HG03460 (cell line): ENCODE measurements around the gene RBMS3.

Experiments used
- ATAC-seq: cut with Tn5 transposase; IDR thresholded peaks from one replicate; pipeline ENCODE4 v1.9.1; 2021; ENCODE audit not compliant: unreplicated experiment

RBMS3 gene

DNA sequence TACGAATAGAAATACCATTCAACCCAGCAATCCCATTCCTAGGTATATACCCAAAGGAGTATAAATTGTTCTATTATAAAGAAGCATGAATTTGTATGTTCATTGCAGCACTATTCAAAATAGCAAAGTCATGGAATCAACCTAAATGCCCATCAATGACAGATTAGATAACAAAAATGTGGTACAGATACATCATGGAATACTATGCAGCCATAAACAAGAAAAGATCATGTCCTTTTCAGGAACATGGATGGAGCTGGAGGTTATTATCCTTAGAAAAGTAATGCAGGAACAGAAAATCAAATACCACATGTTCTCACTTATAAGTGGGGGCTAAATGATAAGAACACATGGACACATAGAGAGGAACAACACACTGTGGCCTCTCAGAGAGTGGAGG, 571.9 kb downstream of the RBMS3 start:
- no peak for ATAC-seq

DNA sequence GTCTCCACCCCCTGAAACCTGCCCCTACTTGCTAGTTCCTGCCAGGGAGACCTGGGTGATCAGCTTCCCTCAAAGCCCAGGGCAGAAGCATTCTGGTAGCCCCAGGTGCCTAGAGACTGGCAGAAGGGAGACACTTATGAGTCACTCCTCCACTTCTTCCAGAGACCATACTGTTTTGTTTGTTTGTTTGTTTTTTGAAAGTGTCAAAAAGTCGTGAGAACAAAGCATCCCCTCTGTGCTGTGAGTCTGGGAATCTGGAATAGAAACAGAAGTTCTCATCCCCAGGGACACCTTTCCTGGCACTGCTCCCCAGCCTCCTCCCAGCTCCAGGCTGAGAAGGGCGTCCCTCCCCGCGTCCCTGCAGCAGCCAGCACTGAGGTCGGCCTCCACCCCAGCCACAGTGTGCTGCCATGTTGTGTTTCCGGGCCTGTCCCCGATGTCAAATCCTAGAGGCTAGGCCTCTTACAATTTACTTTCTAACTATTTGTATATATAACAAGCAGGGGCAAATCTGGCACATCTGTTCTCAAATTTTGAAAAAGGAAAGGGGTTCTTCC, 573.0 kb downstream of the RBMS3 start:
- no peak for ATAC-seq

DNA sequence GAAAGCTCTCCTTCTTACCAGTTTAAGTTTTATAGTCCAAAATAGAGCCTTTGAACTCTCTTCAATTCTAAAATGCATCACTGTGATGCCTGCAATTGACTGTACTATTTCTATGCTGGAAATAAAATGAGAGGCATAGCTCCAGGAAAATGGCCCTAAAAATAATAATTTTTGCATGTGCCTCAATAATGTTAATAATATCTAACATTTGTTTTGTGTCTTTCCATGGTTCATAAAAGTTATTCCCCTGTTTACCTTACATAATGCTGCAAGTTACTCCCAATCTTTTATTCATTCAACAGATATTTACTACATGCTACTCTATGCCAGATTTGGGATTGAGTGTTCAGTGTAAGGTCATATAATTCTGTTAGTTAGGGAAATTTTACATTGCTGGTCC, 574.0 kb downstream of the RBMS3 start:
- no peak for ATAC-seq

DNA sequence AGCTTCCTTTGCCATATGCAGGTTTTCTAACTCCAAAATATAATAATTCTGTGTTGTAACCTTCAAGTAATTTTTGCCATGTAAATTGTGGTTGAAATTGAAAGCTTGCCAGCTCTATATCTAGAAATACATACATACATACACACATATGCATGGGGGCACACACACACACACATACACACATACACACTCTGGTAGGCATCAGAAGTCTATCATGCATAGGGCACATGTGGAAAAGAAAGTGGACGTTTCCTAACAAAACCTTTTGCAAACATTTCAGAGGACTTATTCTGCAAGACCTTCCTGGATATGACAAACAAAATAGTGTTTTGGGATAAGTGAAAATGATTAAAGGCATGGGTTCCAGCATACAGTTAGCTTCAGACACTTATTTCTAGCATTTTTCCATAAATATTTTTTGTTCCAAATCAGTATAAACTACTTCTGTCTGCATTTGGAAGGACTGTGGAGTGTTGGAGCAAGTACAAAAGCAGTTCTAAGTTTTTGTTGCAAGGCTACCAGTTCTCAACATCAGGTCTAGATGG, 578.9 kb downstream of the RBMS3 start:
- no peak for ATAC-seq

DNA sequence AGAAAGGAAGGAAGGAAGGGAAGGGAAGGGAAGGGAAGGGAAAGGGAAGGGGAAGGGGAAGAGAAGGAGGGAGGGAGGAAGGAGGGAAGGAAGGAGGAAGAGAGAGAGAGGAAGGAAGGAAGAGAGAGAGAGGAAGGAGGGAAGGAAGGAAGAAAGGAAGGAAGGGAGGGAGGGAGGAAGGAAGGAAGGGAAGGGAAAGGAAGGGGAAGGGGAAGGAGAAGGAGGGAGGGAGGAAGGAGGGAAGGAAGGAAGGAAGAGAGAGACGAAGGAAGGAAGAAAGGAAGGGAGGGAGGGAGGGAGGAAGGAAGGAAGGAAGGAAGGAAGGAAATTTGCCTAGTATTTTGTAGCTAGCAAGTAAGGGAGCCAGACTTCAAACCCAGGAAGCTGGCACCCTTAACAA, 583.9 kb downstream of the RBMS3 start:
- ATAC-seq = no peak

DNA sequence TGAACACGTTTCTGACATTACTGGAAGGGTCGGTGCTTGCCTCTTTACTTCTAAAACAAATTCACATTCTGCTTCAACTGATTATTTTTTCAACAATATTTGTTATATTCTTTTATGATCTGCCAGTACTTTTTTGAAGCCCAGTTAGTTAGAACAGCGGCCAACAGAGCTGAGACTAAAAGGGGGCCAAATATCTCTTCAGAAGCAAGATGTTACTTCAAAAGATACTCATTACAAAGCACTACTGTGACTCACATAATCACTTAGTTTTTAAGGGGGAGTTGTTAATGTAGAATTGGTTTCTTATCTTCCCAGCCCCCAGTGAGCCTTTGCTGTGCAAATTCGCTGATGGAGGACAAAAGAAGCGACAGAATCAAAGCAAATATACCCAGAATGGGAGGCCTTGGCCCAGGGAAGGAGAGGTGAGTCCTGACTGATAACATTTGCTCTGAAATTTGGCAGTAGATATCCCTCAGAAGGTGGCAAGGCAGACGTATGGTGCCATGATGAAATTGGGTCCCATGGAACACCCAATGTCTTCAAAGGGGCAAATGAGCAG, 587.8 kb downstream of the RBMS3 start:
- no peak for ATAC-seq

DNA sequence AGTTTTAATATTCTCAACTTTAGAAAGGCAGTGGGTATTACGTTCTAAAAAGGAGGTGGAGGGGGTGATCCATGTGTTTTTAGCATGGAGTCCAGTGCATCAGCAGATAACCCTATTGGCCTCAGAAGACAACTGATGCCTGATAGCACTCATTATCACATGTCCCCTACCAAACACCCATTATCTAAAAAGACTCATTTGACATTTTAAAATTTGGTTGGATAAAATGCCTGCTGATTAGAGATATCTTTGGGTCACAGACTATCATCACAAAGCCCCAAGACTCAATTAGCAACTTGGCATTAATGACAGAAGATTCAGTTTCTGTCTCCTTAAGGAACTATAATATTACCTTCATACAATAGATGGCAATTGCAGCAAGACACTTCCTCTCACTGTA, 589.3 kb downstream of the RBMS3 start:
- no peak for ATAC-seq

DNA sequence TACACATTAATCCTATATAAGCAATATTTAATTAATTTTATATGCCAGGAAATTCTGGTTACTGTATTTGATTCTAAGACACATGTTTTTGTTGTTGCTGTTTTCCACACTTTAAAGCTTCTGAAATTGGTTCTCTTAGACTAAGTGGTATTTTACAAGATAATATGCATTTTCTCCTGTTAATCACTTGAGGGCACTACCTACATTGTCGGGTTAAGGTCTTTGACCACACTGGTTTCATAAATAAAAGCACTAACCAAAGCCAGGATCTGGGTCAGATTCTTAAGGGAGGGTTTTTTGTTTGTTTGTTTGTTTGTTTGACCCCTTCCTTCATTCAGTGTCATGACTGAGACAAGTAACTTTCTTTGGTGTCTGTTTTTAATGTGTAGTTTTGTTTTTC, 590.2 kb downstream of the RBMS3 start:
- no peak for ATAC-seq

DNA sequence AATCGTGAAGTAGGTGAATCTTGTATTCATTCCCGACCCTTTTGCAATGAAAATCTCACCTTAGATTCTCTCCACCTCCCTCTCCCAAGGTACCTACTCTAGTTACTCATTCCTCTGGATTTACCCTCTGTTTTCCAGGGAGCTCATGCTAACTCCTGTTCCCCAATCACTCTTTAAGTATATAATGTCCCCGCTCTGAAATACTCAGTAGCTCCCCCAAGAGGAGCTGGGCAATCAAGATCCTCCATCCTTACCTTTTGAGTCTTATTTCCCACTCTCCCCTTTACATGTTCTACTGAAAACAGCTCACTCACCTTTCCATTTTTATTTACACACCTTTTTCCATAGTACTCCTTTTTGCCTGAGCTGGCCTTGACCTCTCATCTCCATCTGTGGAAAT, 599.9 kb downstream of the RBMS3 start:
- no peak for ATAC-seq

DNA sequence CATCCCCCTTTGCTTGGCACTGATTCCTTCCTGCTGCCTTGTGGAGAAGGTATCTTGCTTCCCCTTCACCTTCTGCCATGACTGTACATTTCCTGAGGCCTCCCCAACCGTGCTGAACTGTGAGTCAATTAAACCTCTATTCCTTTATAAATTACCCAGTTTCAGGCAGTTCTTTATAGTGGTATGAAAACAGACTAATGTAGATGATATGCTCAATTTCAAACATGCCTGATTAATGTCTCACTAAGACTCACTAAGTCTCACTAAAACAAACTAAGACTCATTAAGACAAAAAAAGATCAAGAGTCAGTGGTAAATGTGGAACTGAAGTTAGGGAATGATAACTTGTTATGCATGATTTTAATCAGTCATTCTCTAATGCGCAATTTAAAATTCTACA, 606.6 kb downstream of the RBMS3 start:
- no peak for ATAC-seq

DNA sequence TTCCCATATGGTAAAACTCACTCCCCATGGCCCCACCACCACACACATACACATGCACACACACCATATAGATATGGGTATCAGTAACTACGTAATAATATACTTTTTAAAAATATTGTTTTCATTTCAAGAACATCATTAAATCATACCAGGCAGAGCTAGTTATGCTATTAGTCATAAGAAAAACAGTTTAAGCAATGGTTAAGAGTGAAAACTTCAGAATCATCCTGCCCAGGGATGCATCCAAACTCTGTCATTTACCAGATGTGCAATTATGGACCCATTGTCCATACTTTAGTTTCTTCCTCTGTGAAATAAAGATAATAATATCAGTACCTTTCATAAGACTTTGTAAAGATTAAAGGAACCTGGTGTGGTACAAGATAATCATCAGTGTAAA, 608.3 kb downstream of the RBMS3 start:
- ATAC-seq = no peak

DNA sequence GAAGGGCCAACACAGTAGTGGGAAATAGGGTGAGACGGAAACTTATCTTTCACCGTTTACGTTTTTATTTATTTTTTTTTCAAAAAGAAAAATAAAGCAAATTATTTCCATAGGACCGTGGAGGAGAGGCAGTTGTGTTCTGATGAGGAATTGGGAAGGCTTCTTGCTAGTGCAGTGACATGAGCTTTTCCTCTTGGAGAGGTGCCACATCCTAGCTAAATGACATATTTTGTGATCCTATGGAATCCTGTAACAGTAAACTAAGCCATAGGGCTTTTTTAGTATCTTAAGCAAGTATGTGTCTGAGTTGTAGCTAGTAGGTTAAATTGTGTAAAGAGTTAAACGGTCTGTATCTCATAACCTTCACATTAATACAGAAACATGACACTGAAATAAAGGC, 609.9 kb downstream of the RBMS3 start:
- no peak for ATAC-seq

DNA sequence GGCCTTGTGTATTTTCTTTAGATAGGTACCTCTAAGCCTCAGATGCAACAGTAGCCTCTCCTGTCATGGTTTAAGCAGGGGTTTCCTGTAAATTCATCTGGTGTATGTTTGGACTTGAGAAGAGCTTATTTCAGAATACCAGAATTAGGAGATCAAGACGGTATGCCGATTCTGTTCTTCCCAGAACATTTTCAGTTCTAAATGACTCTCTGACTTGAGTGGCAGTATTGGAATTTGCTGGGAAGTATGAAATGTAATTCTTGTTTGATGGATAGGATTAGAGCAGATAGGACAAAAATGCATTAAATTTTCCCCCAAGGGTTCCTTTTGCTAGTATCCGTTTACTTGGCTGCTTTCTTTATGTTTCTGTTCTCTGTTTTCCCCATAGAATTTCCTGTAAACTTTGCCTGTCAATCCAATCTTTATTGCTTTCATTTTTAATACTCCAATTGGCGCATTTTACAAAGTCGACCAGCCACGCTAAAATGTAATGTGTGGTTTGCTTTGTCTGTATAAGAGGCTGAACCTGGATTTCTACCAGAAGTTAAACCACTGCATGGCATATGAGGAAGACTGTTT, 612.2 kb downstream of the RBMS3 start:
- no peak for ATAC-seq

DNA sequence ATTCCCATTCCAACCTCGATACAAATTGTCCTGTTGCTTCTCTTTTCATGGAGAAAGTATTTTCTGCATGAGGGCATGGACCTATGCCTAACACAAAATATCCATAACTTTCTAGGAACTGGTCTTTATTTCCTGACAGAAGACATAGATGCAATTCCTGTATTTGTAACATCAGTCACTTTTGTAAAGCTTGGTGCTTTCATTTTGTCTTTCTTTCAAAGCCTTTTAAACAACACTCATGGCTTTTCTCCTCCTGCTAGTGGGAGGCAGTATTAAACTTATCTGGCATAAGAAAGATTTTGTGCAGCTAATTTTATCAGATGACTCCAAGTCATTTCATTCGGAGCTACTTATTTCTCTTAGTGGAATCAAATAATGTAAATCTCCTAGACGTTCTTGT, 616.0 kb downstream of the RBMS3 start:
- ATAC-seq = no peak

DNA sequence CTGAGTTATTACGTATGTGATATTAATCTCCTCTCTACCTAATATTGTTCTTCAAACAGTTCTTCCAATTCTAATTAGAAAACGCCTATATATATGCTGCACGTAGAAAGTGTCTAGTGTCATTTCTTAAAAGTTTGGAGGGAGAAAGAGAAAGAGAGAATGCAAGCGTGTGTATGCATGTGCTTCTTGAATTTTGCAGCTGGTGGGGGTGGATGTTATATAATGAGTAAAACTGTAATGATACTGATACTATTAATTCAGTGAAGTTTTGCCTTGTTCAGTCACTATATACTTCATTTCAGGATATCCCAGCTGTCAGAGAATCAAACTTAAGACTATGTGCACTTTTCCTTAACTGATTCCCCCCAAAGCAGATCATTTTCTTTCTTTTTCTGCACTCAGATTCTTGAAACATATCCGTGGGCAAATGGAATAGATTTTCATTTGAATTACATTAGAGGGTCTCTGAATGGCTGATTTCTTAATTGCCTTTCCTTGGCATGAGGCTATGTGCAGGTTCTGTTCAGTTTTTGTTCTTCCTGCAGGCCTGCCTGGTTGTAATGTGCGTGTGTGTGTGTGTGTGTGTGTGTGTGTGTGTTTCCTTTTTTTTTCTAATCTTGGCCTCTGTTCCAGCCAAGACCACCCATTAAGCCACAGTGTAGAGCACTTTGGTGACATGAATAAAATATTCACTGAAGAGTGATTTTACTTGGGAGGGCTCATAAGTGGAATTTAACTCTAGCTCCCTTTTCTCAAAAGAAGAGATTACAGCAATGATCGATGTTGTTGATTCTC, 617.5 kb downstream of the RBMS3 start:
- ATAC-seq = no peak

DNA sequence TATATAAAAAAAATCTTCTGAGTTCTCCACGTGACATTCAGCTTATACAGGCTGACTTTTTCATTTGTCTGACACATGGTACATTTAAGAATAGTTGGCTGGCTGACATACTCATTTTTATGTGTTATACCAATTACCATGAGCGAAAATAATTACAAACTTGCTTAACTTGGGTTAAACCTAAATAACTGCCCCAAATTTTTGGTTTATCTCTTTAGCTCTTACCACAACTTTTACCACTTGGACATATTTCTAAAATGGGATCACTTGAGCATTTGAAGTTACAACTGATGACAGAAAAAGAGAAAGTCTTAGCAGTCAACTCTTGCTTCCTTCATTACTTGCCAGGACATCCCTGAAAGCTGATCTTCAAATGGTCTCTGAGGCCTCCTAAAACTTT, 618.1 kb downstream of the RBMS3 start:
- ATAC-seq = no peak

DNA sequence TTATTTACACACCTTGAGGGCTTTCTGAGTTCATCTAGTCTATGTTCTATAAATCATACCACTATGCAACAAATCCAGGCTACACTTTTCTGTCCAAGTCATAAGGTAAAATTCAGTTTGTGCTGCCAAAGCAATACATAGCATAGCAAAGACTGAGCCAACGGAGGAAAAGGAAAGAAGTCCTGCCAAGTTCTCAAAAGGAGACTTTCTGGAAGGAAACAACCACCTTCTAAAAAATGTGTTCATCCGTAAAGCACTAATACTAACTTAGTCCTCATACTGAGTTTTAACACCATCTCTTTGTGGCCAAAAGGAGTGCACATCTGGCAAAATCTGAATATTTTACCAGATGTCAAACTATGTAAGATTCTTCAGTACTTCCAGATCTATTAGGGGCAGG, 620.2 kb downstream of the RBMS3 start:
- ATAC-seq = no peak

DNA sequence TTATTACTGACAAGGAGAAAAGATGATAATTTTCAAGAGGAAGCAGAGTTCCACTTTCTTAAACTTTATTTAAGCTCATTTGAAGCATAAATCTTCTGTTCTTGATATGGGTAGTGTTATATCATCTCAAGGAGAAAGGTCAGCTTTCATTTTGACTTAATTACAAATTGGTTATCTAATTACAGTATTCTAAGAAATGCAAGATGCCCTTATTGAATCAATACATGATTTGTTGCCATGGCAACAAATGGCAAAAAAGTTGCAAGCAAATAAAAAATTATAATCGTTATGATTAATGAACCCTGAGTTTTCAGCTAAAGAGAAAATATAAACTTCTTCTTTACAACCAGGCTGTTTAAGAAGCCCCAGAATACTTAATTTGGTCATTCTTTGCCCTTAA, 622.7 kb downstream of the RBMS3 start:
- ATAC-seq = no peak

DNA sequence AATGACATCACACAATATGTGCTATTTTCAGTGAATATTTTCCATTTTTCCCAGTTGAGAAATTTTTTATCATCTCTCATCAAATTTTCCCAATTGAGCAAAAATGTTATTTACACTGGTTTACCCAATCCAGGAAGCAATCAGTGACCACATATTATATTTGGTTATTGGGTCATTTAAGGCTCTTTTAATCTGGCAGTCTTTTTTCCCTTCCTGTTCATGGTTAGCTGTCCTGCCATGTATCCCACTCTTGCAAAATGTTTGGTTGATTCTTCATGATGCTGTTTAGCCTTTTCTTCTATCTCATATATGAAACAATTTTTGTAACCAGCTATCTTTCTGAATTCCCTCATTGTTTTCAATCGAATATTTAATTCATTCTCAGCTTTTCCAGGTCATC, 626.0 kb downstream of the RBMS3 start:
- no peak for ATAC-seq

DNA sequence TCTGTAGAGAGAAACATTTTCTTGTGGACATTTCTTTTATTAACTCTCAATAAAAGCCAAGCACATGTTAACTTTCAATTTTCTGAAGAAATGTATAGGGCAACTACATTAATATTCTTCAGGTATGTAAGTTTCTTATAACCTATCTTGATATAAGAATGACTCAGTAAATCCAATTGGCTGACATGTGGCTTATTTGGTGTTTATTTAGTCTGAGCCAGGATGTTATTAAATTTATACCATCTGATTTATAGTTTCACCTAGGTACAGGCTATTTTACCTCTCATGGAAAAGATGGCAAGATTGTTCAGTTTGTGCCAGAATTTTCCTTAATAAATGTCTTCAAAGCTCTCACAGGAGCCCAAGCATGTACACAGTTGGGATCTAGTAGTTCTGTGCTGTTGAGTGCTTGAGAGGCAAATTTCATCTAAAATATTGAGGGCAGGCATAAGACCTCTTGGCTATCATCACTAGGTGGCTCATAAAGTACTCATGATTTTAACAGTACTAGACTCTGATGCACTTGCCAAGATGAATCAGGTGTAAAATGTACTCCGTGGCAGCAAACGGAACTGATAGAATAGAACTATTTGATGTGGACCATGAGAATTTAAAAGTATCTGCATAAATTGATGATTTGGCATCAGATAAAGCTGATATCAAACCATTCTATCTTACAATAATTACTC, 631.9 kb downstream of the RBMS3 start:
- no peak for ATAC-seq

DNA sequence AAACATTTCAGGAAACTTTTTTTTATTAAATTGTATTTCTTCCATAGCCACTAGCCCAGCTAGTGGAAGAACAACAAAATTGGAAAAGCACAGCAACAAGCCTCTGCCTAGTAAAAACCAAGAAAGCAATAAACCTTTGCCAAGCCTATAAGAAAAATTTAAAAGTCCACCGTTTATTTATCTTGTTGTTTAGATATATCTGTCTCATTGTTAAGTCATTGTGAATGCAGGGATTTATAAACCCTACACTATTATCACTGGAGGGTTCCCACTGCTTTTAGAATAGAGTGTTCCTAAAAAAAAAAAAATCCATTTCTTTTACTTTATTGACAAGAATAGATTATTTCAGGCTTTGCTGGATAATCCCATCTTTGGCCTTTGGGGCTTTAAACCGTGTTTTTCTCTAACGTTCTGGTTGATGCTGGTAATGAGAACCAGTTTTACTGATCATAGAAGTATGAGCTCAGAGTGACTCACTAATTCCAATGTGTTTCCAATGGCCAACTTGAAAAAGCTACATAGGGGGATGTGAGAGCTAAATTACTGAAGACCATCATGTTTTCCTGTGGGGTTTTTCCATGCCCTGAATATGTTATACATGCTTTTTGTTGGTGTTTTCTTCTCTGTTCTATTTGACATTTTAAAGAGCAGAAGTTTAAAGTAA, 634.1 kb downstream of the RBMS3 start:
- ATAC-seq = no peak
